ENCODE measurements around the gene KCNQ5. TPM values are rescaled to one million over a fixed set of nuclear protein-coding genes. Genes with fewer than 3 reads are reported as not detected.
"Not testable (repeated sequence)": the region's sequence is repeated elsewhere in the genome, so short reads cannot be mapped to it uniquely, and the experiment has no call there.

Gene KCNQ5
- total RNA-seq, 4 donors from 2014 or later, result 0.52 to 0.97 (median 0.59) TPM

DNA sequence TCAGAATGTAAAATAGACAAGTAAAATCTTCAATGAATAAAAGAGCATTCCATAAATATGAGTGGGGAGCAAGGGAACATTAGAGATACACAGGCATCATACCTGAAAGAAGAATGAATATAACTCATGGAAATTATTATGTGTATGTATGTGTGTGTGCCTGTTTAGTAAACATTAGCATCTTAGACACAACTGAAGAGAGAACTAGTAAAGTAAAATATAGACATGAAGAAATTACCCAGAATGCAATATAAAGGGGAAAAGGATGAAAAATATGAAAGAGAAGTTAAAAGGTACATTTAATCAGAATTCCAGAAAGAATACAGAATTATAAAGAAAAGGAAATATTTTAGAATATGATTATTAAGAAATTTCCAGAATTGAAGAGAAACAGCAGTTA, 264.3 kb downstream of the KCNQ5 start:
- H3K4me3 ChIP-seq (ENCODE audit: low read depth, poor library complexity, severe bottlenecking), result no peak overlapping the region
- intact Hi-C loops (cut with DNase I; ENCODE audit: low total_unique reads), result no loop called here
- DNase-seq (ENCODE audit: low spot score in 2 of 2), result no peak
- TF ChIP-seq, protein P1, sequence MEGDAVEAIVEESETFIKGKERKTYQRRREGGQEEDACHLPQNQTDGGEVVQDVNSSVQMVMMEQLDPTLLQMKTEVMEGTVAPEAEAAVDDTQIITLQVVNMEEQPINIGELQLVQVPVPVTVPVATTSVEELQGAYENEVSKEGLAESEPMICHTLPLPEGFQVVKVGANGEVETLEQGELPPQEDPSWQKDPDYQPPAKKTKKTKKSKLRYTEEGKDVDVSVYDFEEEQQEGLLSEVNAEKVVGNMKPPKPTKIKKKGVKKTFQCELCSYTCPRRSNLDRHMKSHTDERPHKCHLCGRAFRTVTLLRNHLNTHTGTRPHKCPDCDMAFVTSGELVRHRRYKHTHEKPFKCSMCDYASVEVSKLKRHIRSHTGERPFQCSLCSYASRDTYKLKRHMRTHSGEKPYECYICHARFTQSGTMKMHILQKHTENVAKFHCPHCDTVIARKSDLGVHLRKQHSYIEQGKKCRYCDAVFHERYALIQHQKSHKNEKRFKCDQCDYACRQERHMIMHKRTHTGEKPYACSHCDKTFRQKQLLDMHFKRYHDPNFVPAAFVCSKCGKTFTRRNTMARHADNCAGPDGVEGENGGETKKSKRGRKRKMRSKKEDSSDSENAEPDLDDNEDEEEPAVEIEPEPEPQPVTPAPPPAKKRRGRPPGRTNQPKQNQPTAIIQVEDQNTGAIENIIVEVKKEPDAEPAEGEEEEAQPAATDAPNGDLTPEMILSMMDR (IDR thresholded peaks at IDR 0.05), result no peak
- TF ChIP-seq POLR2A (IDR thresholded peaks at IDR 0.05), result no peak

DNA sequence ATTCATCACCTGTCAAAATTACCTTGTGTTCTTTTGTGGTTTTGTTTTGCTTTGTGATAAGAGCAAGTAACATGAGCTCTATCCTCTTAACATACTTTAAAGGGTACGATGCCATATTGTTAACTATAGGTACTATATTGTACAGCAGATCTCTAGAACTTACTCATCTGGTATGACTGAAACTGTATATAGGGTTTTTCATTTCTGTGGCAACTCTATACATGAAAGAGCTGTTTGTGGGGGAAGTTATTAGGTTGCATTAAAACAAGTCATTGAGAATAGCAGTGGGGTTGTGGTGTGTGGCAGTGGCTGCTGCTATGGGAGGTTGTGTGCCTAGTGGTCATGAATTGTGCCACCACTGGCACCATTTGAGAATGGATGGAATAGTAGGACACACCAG, 268.4 kb downstream of the KCNQ5 start:
- H3K4me3 ChIP-seq (ENCODE audit: low read depth, poor library complexity, severe bottlenecking), result no peak overlapping the region
- intact Hi-C loops (cut with DNase I; ENCODE audit: low total_unique reads), result no loop called here
- WGBS, 2 donors, result 66 to 74% methylated on average over 1 of the region's 1 CpG
- TF ChIP-seq, protein P1 (IDR thresholded peaks at IDR 0.05), result no peak
- no peak for TF ChIP-seq POLR2A (IDR thresholded peaks at IDR 0.05)
- no peak for DNase-seq (ENCODE audit: low spot score in 2 of 2)

DNA sequence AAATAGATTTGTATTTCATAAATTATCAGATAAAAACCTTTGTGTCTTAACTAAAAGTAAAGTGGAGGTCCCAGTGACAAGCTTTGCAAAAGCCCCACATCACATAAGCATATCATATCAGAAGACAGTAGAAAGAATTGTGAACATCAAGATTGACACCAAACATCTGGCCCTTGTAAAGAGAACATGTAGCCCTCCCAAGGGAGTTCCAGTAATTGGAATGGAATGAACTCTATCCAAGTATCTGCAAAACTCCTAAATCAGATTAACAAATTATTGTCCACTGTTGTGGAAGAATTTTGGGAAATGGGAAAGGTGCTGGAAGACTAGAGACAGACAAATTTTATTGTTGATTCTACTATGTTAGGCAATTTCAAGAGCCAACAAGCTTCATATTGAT, 268.8 kb downstream of the KCNQ5 start:
- intact Hi-C loops (cut with DNase I; ENCODE audit: low total_unique reads), result no loop called here
- H3K4me3 ChIP-seq (ENCODE audit: low read depth, poor library complexity, severe bottlenecking), result no peak overlapping the region
- no peak for TF ChIP-seq POLR2A (IDR thresholded peaks at IDR 0.05)
- TF ChIP-seq, protein P1 (IDR thresholded peaks at IDR 0.05), result no peak
- DNase-seq (ENCODE audit: low spot score in 2 of 2), result no peak

DNA sequence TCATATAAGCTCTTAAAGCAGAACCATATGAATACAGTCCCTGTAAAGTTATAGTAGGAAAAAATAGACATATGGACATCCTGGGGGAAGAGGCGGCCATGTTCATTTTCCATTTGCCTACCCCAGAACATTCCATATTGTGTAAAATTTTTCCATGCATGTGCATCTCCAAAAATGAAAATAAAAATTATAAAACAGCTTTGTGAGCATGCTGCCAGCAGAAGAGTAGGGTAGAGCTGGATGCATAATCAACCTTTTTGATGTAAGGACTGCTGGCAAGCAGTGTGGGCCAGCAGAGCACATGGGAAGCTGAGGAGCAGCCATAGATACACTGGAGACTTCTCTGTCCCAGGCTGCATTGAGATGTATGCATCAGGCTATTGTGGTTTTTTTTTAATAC, 271.0 kb downstream of the KCNQ5 start:
- whole genome bisulfite sequencing, 2 donors, result 81 to 85% methylated on average over 1 of the region's 1 CpG
- DNase-seq (ENCODE audit: low spot score in 2 of 2), result no peak
- TF ChIP-seq POLR2A (IDR thresholded peaks at IDR 0.05), result no peak
- TF ChIP-seq, protein P1 (IDR thresholded peaks at IDR 0.05), result no peak
- no peak overlapping the region for H3K4me3 ChIP-seq (ENCODE audit: low read depth, poor library complexity, severe bottlenecking)
- intact Hi-C loops (cut with DNase I; ENCODE audit: low total_unique reads), result no loop called here

DNA sequence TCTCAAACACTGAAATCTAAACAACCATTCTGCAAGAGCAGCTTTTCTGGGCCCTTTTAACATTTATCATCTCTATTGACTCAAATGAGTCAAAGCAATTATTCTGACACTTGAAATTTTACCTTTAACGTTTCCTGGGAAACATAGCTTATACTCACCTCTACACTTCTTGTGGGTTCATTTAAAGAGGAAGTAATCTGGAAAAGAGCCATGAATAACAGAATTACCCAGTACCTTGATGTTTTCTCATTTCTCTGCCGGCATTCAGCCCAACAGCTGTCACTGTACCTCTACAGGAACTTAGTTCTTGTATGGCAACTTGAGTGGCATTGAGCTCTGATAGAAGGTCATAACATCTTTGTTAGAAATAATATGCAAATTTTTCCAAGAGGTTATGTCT, 272.2 kb downstream of the KCNQ5 start:
- WGBS, 2 donors, result 37 to 44% methylated on average over 2 of the region's 2 CpGs
- intact Hi-C loops (cut with DNase I; ENCODE audit: low total_unique reads), result no loop called here

GRCh38 chr6:72898313-72898712, 276.4 kb downstream of the KCNQ5 start:
- 71 to 88% methylated on average over 3 of the region's 3 CpGs for WGBS, 2 donors

More for the DNA sequence above, 272.2 kb downstream of the KCNQ5 start:
- no peak for DNase-seq (ENCODE audit: low spot score in 2 of 2)
- no peak overlapping the region for H3K4me3 ChIP-seq (ENCODE audit: low read depth, poor library complexity, severe bottlenecking)
- no peak for TF ChIP-seq POLR2A (IDR thresholded peaks at IDR 0.05)
- TF ChIP-seq, protein P1 (IDR thresholded peaks at IDR 0.05), result no peak

More at GRCh38 chr6:72898313-72898712, 276.4 kb downstream of the KCNQ5 start:
- H3K4me3 ChIP-seq (ENCODE audit: low read depth, poor library complexity, severe bottlenecking); DNase-seq (ENCODE audit: low spot score in 2 of 2); intact Hi-C loops (cut with DNase I; ENCODE audit: low total_unique reads): not testable (repeated sequence)
